Esophagus squamous epithelium (tissue), 4 donors: ENCODE results near the gene RAD51D.

Experiments used
- POLR2A ChIP-seq, 4 donors: fragments of 450-650 bp; IDR thresholded peaks; one replicate each; pipeline ENCODE4 v1.6.1; 2017; ENCODE audit warnings: antibody characterized with exemption in 4 of 4, mild to moderate bottlenecking in 4 of 4, moderate library complexity in 3 of 4
- TF ChIP-seq, protein P1 (sequence below), 6 experiments: fragments of 450-650 bp in 4 of 6; fragments of 200-600 bp in 2 of 6; sonication (generic) in 2 of 6; IDR thresholded peaks; one replicate each; pipeline ENCODE4 v1.5.1; 2016 to 2019; ENCODE audit warnings: antibody characterized with exemption in 6 of 6, mild to moderate bottlenecking in 4 of 6, moderate library complexity in 4 of 6

DNA sequence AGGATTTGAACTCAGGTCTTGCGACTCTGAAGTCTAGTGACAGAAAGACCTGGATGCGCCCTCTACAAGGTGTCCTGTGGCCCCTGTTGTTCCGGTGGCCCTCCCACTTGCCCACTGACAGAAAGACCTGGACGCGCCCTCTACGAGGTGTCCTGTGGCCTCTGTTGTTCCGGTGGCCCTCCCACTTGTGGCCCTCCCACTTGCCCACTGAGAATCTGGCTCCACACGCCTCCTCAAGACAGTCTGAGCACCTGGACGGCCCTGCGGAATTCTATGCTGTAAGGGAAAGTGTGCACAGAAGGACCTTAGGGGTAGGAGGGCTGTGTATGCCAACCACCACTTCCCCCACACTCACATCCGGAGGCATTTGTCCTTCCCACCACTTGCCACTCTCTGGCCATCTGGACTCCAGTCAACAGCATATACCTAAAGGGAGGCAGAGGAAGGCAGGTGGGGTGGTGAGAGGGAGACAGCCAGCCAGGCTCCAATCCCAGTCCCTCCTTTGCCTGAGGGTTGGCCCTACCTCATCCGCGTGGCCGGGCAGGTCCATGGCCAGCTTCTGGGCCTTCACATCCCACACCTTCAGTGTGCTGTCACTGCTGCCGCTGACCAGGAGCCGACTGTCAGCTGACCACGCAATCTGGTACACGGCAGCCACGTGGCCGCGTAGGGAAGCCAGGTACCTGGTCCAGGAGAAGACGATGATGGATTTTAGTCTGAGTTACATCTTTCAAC, 13.3 kb upstream of the RAD51D start:
- TF ChIP-seq, protein P1, sequence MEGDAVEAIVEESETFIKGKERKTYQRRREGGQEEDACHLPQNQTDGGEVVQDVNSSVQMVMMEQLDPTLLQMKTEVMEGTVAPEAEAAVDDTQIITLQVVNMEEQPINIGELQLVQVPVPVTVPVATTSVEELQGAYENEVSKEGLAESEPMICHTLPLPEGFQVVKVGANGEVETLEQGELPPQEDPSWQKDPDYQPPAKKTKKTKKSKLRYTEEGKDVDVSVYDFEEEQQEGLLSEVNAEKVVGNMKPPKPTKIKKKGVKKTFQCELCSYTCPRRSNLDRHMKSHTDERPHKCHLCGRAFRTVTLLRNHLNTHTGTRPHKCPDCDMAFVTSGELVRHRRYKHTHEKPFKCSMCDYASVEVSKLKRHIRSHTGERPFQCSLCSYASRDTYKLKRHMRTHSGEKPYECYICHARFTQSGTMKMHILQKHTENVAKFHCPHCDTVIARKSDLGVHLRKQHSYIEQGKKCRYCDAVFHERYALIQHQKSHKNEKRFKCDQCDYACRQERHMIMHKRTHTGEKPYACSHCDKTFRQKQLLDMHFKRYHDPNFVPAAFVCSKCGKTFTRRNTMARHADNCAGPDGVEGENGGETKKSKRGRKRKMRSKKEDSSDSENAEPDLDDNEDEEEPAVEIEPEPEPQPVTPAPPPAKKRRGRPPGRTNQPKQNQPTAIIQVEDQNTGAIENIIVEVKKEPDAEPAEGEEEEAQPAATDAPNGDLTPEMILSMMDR (IDR thresholded peaks at IDR 0.05): no peak
- TF ChIP-seq POLR2A (IDR thresholded peaks at IDR 0.05): no peak
